ENCODE data around the gene FBLN2. TPM values are rescaled to one million over a fixed set of nuclear protein-coding genes. Genes with fewer than 3 reads are reported as not detected.

FBLN2 gene
- total and polyA plus RNA-seq, 5 donors from 2014 or later = not detected

DNA sequence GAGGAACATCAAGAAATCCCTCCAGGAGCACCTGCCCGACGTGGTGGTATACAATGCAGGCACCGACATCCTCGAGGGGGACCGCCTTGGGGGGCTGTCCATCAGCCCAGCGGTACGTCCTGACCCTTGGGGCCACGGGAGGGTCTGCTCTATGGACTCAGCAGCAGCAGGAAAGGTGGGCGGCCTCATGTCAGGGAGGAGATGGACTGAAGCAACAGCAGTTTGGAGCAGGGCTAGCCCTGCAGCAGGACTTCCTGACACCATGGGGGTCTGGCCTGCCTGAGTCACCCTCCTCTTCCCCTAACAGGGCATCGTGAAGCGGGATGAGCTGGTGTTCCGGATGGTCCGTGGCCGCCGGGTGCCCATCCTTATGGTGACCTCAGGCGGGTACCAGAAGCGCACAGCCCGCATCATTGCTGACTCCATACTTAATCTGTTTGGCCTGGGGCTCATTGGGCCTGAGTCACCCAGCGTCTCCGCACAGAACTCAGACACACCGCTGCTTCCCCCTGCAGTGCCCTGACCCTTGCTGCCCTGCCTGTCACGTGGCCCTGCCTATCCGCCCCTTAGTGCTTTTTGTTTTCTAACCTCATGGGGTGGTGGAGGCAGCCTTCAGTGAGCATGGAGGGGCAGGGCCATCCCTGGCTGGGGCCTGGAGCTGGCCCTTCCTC is 44.6 kb upstream of the FBLN2 start:
- Histone ChIP-seq H3K9me3 (ENCODE audit: control insufficient read depth in 2 of 2, low read length in 2 of 2) (no peaks in the 10 kb centered on the region), H3K4me1 (ENCODE audit: control insufficient read depth, insufficient read depth, low read length, poor library complexity, severe bottlenecking) (no peaks in the 10 kb centered on the region), H3K36me3 (ENCODE audit: control insufficient read depth, insufficient read depth, low read length) (no peaks in the 10 kb centered on the region), H3K4me3 (ENCODE audit: low read depth, low read length) (no peak overlapping the region), H3K27me3 (ENCODE audit: control insufficient read depth, insufficient read depth, low read length) (no peaks in the 10 kb centered on the region), H3K27ac (ENCODE audit: insufficient read depth, low read length, poor library complexity, severe bottlenecking) (no peak overlapping the region)
- no peaks in the 10 kb centered on the region for H3K27me3 Mint-ChIP-seq
- H3K9me3 Mint-ChIP-seq = no peaks in the 10 kb centered on the region
- H3K27ac Mint-ChIP-seq = no peak overlapping the region
- H3K4me3 Mint-ChIP-seq = no peak overlapping the region
- ATAC-seq (ENCODE audit: low read depth in 2 of 2) = no peak
- no peaks in the 10 kb centered on the region for H3K36me3 Mint-ChIP-seq
- DNase-seq = no peak
- no peaks in the 10 kb centered on the region for H3K4me1 Mint-ChIP-seq

DNA sequence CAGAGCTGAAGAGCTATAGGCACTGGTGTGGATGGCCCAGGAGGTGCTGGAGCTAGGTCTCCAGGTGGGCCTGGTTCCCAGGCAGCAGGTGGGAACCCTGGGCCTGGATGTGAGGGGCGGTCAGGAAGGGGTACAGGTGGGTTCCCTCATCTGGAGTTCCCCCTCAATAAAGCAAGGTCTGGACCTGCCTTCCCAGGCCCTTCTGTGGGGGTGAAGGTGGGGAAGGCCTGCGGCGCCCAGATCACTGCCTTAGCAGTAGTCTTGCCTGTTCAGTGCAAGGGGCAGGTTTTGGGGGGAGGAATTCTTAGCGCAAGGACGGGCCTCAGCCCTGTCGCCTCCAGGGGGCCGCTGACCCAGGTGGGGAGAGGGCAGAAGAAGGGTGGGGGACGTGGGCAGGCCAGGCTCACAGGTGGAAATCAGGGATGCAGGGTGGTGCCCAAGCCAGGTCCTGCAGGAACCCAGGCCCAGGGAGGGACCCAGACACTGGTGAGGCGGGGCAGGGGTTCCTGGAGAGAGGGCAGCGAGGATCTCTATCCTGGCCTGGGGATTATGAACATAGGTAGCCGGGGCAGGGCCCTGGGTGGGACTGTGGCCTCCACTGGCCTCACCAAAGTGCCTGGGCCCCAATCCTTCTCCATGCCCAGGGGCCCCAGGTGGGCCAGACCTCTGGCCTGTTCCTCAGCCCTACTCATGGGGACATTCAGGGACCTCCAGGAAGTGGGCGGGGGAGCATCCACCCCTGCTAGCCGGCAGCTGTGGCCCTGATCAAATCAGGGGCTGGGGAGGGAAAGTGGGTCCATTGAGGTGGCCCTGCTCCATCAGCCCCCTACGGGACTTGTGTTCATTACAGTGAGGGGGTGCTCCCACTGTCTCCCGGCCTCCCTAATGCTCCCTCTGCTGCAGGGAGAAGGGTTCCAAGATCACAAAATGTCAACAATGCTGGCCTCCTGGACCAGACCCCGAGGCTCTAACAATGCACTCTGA is 43.5 kb upstream of the FBLN2 start:
- no peak for DNase-seq
- H3K4me1 ChIP-seq (ENCODE audit: control insufficient read depth, insufficient read depth, low read length, poor library complexity, severe bottlenecking) = no peaks in the 10 kb centered on the region
- Mint-ChIP-seq H3K27me3 (no peaks in the 10 kb centered on the region), H3K9me3 (no peaks in the 10 kb centered on the region), H3K4me3 (no peak overlapping the region), H3K36me3 (no peaks in the 10 kb centered on the region), H3K27ac (no peak overlapping the region), H3K4me1 (no peaks in the 10 kb centered on the region)
- no peaks in the 10 kb centered on the region for H3K36me3 ChIP-seq (ENCODE audit: control insufficient read depth, insufficient read depth, low read length)
- no peaks in the 10 kb centered on the region for H3K27me3 ChIP-seq (ENCODE audit: control insufficient read depth, insufficient read depth, low read length)
- no peaks in the 10 kb centered on the region for H3K9me3 ChIP-seq (ENCODE audit: control insufficient read depth in 2 of 2, low read length in 2 of 2)
- ATAC-seq (ENCODE audit: low read depth in 2 of 2) = no peak
- no peak overlapping the region for H3K27ac ChIP-seq (ENCODE audit: insufficient read depth, low read length, poor library complexity, severe bottlenecking)
- no peak overlapping the region for H3K4me3 ChIP-seq (ENCODE audit: low read depth, low read length)

DNA sequence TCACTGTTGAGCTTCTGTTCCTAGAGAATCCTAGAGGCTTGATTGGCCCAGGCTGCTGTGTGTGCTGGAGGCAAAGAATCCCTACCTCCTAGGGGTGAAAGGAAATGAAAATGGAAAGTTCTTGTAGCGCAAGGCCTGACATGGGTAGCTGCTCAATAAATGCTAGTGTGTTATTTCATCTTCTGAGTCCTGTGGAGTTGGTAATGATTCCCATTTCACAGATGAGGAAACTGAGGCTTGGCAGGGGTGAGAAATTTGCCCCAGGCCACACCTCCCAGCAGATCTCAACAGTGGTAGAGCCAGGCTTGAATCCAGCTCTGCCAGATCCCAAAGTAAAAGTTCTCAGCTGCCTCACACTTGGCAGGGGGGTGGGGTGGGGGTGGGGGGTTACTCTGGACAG is 42.7 kb upstream of the FBLN2 start:
- Mint-ChIP-seq H3K4me1 (no peaks in the 10 kb centered on the region), H3K36me3 (no peaks in the 10 kb centered on the region), H3K9me3 (no peaks in the 10 kb centered on the region), H3K4me3 (no peak overlapping the region), H3K27me3 (no peaks in the 10 kb centered on the region), H3K27ac (no peak overlapping the region)
- Histone ChIP-seq H3K36me3 (ENCODE audit: control insufficient read depth, insufficient read depth, low read length) (no peaks in the 10 kb centered on the region), H3K27ac (ENCODE audit: insufficient read depth, low read length, poor library complexity, severe bottlenecking) (no peak overlapping the region), H3K4me3 (ENCODE audit: low read depth, low read length) (no peak overlapping the region), H3K9me3 (ENCODE audit: control insufficient read depth in 2 of 2, low read length in 2 of 2) (no peaks in the 10 kb centered on the region), H3K4me1 (ENCODE audit: control insufficient read depth, insufficient read depth, low read length, poor library complexity, severe bottlenecking) (no peaks in the 10 kb centered on the region), H3K27me3 (ENCODE audit: control insufficient read depth, insufficient read depth, low read length) (no peaks in the 10 kb centered on the region)
- DNase-seq (no peak), ATAC-seq (ENCODE audit: low read depth in 2 of 2) (no peak)

DNA sequence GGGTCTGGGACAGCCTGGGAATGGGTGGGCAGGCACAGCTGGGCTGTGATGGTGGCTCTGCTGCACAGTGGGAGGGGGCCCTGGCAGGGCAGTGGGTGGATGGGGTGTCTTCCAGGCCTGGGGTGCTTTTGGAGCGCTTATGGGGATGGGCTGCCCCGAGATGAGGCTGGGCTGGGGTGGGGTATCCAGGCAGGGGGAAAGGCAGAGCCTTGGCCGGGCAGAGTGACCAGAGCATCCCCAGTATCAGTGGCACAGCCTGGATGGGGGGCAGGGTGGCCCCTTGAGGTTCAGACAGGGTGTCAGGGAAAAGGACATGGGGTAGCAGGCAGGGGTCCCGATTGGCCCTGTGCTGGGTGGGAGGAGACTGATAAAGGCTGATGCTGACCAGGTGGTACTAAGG is 42.2 kb upstream of the FBLN2 start:
- no peaks in the 10 kb centered on the region for H3K27me3 Mint-ChIP-seq
- no peak overlapping the region for H3K27ac ChIP-seq (ENCODE audit: insufficient read depth, low read length, poor library complexity, severe bottlenecking)
- no peaks in the 10 kb centered on the region for H3K4me1 ChIP-seq (ENCODE audit: control insufficient read depth, insufficient read depth, low read length, poor library complexity, severe bottlenecking)
- H3K4me3 Mint-ChIP-seq = no peak overlapping the region
- no peaks in the 10 kb centered on the region for H3K9me3 Mint-ChIP-seq
- H3K4me1 Mint-ChIP-seq = no peaks in the 10 kb centered on the region
- DNase-seq (no peak), ATAC-seq (ENCODE audit: low read depth in 2 of 2) (no peak)
- H3K36me3 Mint-ChIP-seq = no peaks in the 10 kb centered on the region
- no peaks in the 10 kb centered on the region for H3K36me3 ChIP-seq (ENCODE audit: control insufficient read depth, insufficient read depth, low read length)
- H3K4me3 ChIP-seq (ENCODE audit: low read depth, low read length) = no peak overlapping the region
- H3K27ac Mint-ChIP-seq = no peak overlapping the region
- no peaks in the 10 kb centered on the region for H3K9me3 ChIP-seq (ENCODE audit: control insufficient read depth in 2 of 2, low read length in 2 of 2)
- H3K27me3 ChIP-seq (ENCODE audit: control insufficient read depth, insufficient read depth, low read length) = no peaks in the 10 kb centered on the region

DNA sequence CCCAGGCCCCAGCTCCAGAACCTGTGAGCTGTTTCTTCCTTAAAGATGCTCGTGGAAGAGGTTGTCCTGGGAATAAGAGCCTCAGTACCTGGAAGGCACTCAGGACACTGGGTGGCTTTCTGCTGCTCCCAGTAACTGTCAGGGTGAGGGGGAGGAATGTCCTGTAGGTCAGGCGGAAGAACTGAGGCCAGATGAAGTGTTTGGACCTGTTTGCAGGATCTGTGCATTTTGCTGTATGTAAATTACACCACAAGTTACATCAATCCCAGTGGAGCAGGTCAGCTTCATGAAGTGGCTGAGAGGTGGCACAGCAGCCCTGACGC is 41.7 kb upstream of the FBLN2 start:
- H3K9me3 Mint-ChIP-seq = no peaks in the 10 kb centered on the region
- H3K27me3 ChIP-seq (ENCODE audit: control insufficient read depth, insufficient read depth, low read length) = no peaks in the 10 kb centered on the region
- H3K27ac ChIP-seq (ENCODE audit: insufficient read depth, low read length, poor library complexity, severe bottlenecking) = no peak overlapping the region
- no peaks in the 10 kb centered on the region for H3K4me1 Mint-ChIP-seq
- no peak for DNase-seq
- H3K4me3 ChIP-seq (ENCODE audit: low read depth, low read length) = no peak overlapping the region
- H3K4me3 Mint-ChIP-seq = no peak overlapping the region
- no peaks in the 10 kb centered on the region for H3K27me3 Mint-ChIP-seq
- no peaks in the 10 kb centered on the region for H3K36me3 Mint-ChIP-seq
- ATAC-seq (ENCODE audit: low read depth in 2 of 2) = no peak
- peak overlapping the region in 1 of 3 donors; percentile 71 for H3K27ac Mint-ChIP-seq
- H3K4me1 ChIP-seq (ENCODE audit: control insufficient read depth, insufficient read depth, low read length, poor library complexity, severe bottlenecking) = no peaks in the 10 kb centered on the region
- H3K9me3 ChIP-seq (ENCODE audit: control insufficient read depth in 2 of 2, low read length in 2 of 2) = no peaks in the 10 kb centered on the region
- H3K36me3 ChIP-seq (ENCODE audit: control insufficient read depth, insufficient read depth, low read length) = no peaks in the 10 kb centered on the region

DNA sequence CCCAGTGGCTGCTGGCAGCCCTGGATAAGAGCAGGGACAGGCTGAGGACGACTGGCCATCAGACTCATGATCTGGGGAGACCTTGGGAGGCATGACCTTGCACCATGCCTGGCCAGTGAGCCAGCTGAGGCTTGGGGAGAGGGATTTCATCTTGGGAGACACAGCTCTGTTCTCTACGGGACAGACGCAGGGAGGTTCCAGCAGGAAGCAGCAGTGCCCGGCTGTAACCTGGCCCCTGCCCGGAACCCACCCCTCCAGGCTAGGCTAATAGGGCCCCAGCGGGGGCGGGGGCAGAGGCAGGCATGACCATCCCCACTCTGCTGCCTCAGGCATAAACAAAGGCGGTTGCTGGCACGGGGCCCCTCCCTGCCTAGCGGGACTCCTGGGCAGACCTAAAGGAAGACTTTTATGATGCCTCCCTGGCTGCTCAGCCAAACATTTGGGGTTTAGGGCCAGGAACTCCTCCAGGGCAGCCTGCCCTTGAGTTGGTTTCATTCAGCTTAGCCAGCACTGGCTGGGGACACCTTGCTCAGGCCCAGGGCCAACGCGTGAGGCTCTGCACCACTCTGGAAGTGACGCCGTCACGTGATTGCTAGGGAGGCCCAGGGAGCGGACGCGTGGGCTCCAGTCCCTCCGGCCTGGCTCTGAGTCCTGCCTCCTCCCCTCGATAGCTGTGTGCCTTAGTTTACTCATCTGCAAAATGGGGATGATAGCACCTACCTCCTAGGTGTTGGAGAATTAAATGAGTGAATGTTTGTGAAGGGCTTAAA is 41.2 kb upstream of the FBLN2 start:
- Mint-ChIP-seq H3K9me3 (no peaks in the 10 kb centered on the region), H3K4me1 (no peaks in the 10 kb centered on the region), H3K27ac (no peak overlapping the region), H3K36me3 (no peaks in the 10 kb centered on the region), H3K4me3 (no peak overlapping the region), H3K27me3 (no peaks in the 10 kb centered on the region)
- no peaks in the 10 kb centered on the region for H3K36me3 ChIP-seq (ENCODE audit: control insufficient read depth, insufficient read depth, low read length)
- no peak overlapping the region for H3K27ac ChIP-seq (ENCODE audit: insufficient read depth, low read length, poor library complexity, severe bottlenecking)
- H3K4me3 ChIP-seq (ENCODE audit: low read depth, low read length) = no peak overlapping the region
- no peaks in the 10 kb centered on the region for H3K27me3 ChIP-seq (ENCODE audit: control insufficient read depth, insufficient read depth, low read length)
- no peaks in the 10 kb centered on the region for H3K4me1 ChIP-seq (ENCODE audit: control insufficient read depth, insufficient read depth, low read length, poor library complexity, severe bottlenecking)
- DNase-seq (no peak), ATAC-seq (ENCODE audit: low read depth in 2 of 2) (no peak)
- no peaks in the 10 kb centered on the region for H3K9me3 ChIP-seq (ENCODE audit: control insufficient read depth in 2 of 2, low read length in 2 of 2)

DNA sequence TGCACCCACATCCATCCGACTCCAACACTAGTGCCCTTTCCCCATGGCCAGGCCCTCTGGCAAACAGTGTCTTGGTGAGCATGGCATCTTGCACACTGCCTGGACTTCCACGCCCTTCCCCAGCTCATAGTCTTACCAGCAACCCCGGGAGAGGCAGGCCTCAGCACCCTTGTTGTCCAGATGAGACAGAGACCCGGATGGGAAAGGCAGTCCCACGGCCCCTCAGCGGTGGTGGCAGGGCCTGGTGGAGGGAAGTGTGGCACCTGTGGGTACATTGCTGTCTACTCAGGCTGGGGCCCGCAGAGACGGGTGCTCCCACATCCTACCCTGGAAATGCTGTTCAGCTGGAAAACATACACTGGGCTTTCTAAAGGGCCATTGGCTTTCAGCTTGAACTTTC is 40.4 kb upstream of the FBLN2 start:
- Mint-ChIP-seq H3K27me3 (no peaks in the 10 kb centered on the region), H3K9me3 (no peaks in the 10 kb centered on the region), H3K36me3 (no peaks in the 10 kb centered on the region), H3K4me3 (no peak overlapping the region), H3K4me1 (no peaks in the 10 kb centered on the region), H3K27ac (no peak overlapping the region)
- no peak overlapping the region for H3K27ac ChIP-seq (ENCODE audit: insufficient read depth, low read length, poor library complexity, severe bottlenecking)
- H3K27me3 ChIP-seq (ENCODE audit: control insufficient read depth, insufficient read depth, low read length) = no peaks in the 10 kb centered on the region
- H3K9me3 ChIP-seq (ENCODE audit: control insufficient read depth in 2 of 2, low read length in 2 of 2) = no peaks in the 10 kb centered on the region
- DNase-seq (no peak), ATAC-seq (ENCODE audit: low read depth in 2 of 2) (no peak)
- H3K36me3 ChIP-seq (ENCODE audit: control insufficient read depth, insufficient read depth, low read length) = no peaks in the 10 kb centered on the region
- no peaks in the 10 kb centered on the region for H3K4me1 ChIP-seq (ENCODE audit: control insufficient read depth, insufficient read depth, low read length, poor library complexity, severe bottlenecking)
- H3K4me3 ChIP-seq (ENCODE audit: low read depth, low read length) = no peak overlapping the region

Data from CD4-positive, CD25-positive, alpha-beta regulatory T cell (primary cell).